NK-92 (cell line): ENCODE results near the gene GSTM3.
"Not testable (repeated sequence)": the region's sequence is repeated elsewhere in the genome, so short reads cannot be mapped to it uniquely, and the experiment has no call there.

ENCODE experiments used
- DNase-seq: peaks from one replicate; lab custom pipeline; 2025; ENCODE audit not compliant: unreplicated experiment; lab: John Stamatoyannopoulos, UW

GSTM3 gene

DNA sequence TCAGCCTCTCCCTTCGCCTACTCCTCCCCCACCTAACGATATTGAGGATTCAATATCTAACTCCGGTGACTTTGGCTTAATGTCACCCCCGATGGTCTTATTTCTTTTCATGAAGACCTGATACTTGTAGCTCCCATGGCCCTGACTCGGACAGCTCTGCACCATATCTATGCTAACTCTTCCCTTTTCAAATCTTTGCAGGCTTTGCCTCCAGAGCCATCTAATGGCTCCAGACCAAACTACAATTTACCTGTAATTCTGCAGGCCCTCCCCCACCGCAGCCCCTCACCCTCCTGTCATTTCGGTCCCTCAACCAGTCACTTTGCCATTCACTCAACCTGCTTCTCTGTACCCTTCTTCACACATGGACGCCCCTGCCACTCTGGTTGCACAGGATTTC lies 36.7 kb downstream of the GSTM3 start:
- DNase-seq, result no peak

DNA sequence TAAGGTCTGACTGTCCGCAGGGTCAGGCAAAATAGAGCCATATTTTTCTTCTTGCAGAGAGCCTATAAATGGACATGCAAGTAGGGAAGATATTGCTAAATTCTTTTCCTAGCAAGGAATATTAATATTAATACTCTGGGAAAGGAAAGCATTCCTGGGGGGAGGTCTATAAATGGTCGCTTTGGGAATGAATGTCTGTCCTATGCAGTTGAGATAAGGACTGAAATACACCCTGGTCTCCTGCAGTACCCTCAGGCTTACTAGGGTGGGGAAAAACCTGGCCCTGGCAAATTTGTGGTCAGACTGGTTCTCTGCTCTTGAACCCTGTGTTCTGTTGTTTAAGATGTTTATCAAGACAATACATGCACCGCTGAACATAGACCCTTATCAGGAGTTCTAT lies 37.9 kb downstream of the GSTM3 start:
- not testable (repeated sequence) for DNase-seq

DNA sequence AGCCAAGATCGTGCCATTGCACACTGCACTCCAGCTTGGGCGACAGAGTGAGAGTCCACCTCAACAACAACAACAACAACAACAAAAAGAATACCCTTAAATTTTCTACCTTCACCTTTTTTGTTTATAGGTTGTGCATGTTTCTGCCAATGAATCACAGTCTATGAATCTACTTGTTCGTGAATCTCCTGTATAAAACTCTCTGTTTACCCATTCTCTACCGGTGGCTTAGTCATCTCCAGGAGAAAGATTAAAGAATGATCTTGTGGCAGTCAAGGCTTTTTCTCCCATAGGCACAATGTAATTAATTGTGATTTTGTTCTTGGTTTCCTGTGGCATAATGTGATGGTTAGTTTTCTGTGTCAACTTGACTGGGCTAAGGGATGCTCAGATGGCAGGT lies 43.0 kb downstream of the GSTM3 start:
- not testable (repeated sequence) for DNase-seq

DNA sequence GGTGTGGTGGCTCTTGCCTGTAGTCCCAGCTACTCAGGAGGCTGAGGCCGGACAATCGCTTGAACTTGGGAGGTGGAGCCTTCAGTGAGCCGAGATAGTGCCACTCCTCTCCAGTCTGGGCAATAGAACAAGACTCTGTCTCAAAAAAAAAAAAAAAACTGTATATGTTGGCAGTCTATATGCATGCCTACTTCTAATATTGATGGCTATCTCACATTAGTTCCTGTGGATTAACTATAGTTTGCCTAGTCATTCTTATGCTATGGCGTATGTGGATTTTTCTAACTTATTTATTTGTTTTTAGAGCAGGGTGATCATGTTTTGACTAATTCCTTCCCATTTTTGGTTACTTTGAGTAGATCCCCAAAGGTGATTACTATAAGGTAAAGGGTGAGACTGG lies 43.8 kb downstream of the GSTM3 start:
- no peak for DNase-seq

DNA sequence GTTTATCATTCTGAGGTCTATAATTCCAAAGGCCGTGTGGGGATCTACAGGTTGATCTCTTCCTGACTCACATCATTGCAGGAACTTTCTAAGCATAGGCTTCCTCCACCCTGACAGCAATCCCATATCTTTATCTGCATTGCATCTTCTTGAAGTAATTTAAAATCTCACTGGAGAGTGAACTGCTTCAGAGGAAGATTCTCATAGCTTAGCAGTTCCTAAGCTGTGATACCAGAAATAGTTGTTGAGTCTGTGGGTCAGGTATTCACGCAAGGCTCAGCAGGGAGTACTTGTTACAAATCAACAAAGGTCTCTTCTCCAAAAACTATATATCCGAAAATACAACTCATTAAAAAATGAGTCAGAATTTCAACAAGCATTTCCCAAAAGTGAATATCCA lies 45.7 kb downstream of the GSTM3 start:
- DNase-seq, result not testable (repeated sequence)

DNA sequence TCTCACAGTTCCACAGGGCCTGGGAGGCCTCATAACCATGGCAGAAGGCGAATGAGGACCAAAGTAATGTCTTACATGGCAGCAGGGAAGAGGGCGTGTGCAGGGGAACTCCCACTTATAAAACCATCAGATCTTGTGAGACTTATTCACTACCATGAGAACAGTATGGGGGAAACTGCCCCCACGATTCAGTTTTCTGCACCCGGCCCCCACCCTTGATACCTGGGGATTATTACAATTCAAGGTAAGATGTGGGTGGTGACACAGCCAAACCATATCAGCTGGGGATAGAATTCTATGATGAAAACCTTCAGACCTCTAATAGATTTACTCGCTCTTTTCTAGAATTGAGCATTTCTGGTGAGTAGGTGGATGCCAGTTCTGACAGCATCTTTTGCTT lies 46.4 kb downstream of the GSTM3 start:
- DNase-seq, result not testable (repeated sequence)

DNA sequence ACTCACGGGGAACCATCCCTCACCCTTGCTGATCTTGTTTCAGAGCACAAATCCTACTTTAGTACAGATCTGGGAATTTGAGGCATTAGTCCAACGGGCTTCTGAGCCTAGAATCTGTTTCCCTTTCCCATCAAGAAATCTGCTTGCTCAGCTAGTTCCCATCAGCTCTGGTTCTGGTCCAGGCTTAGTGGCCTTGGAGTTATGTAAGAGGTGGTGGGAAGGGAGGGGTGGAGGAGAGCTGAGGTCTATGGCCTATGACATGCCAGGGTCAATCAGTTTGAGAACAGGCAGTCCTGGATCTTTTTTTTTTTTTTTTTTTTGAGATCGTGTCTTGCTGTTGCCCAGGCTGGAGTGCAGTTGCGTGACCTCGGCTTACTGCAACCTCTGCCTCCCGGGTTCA lies 49.1 kb downstream of the GSTM3 start:
- DNase-seq, result no peak

DNA sequence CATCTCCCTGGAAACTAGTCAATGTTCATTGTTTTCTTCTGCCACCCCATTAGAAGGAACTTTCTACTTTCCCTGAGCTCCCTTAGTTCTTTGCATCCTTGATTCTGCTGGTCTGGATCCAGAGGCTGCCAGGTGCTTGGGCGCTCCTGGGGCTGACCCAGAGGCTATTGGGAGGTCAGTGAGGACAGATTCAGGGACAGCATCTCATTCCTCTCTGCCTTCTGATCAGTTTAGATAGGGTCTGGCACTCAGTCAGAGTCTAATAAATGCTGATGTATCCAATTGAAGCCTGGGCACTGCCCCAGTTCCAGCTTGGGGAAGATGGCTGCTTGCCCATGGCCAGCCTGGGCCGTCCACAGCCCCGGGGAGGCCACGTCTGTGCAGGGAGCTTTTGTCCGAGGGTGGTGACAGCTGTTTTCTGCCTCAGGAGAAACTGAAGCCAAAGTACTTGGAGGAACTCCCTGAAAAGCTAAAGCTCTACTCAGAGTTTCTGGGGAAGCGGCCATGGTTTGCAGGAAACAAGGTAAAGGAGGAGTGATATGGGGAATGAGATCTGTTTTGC lies 50.9 kb downstream of the GSTM3 start:
- no peak for DNase-seq

DNA sequence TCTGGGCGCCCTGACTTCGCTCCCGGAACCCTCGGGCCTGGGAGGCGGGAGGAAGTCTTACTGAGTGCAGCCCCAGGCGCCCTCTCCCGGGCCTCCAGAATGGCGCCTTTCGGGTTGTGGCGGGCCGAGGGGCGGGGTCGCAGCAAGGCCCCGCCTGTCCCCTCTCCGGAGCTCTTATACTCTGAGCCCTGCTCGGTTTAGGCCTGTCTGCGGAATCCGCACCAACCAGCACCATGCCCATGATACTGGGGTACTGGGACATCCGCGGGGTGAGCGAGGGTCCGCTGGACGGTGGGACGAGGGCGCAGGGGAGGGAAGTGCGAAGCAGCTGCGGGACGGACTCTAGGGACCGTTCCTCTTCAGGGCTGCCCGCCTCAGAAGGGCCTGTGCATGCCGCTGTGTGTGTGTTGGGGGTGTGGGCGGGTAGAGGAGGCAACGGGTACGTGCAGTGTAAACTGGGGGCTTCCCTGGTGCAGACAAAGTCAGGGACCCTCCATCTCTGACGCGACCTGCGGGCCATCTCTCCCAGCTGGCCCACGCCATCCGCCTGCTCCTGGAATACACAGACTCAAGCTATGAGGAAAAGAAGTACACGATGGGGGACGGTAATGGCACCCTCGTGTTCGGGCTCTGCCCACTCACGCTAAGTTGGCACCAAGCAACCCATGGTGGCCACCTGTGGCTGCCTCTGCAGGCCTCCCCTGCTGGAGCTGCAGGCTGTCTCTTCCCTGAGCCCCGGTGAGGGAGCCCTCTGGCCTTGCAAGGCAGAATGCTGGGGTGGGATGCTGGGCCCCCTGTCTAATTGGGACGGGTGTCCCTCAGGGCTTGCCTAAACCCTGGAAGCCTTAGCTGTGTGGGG lies 53.0 kb downstream of the GSTM3 start, which contains the start of gene GSTM1:
Gene GSTM1 (plus strand): TSS at position 177 of the 859 bp plus-strand sequence. CDS start 57 bp downstream, at position 234.
- no peak for DNase-seq

DNA sequence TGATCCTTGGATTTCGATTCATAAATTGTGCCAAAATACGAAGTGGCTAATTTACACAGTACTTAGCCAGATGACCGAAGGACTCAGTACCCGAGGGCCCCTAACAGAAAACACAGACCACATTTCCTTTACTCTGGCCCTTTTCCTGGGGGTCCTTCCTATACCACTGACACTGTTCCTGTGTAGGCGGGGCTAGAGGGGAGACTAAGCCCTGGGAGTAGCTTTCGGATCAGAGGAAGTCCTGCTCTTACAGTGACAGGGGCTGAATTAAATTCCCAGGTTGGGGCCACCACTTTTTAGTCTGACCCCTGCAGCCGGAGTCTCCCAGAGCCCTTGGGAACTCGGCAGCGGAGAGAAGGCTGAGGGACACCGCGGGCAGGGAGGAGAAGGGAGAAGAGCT lies 53.7 kb downstream of the GSTM3 start:
- DNase-seq, result not testable (repeated sequence)

DNA sequence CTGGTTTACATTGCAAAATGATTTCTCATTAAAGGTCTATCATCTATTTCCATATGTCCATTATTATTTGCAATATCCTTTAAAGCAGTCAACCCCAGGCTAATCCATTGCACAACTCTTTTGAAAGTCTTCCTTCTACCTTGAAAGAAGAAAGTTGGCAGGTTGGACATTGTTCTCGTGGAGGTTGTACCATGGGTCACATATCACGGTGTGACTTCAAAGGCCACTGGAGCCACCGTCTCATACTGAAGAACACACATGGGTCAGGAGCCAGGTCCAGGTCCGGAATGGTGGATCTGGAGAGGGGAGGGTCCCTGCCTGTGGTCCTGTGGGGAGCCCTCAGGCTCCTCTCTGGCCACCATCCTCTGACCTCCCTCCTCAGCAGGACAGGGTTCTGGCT lies 54.9 kb downstream of the GSTM3 start:
- DNase-seq, result not testable (repeated sequence)

DNA sequence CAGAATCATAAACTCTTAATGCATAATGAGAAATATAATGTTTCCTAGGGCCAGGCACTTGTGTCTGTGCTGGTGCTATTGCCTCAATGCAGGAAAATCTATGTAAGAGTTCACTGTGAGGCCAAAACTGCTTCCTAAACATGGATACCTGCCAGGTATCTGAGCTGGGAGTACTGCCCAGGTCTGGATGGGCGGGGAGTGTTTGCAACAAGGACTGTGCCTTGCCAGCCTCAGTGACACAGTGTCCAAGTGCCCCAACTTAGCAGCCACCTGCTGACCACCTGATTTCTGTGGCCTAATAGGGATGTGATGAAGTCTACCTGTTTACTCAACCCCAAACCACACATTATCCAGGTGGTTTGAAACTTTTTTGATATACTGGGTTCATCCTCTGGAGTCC lies 55.4 kb downstream of the GSTM3 start:
- not testable (repeated sequence) for DNase-seq

DNA sequence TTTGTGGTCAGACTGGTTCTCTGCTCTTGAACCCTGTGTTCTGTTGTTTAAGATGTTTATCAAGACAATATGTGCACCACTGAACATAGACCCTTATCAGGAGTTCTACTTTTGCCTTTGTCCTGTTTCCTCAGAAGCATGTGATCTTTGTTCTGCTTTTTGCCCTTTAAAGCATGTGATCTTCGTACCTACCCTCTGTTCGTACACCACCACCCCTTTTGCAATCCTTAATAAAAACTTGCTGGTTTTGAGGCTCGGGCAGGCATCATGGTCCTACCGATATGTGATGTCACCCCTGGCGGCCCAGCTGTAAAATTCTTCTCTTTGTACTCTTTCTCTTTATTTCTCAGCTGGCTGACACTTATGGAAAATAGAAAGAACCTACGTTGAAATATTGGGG lies 56.1 kb downstream of the GSTM3 start:
- not testable (repeated sequence) for DNase-seq
